Erythroblast (primary cell): ENCODE data around the gene OR5H1.

ENCODE experiments used
- GATA1 ChIP-seq: IDR thresholded peaks from 2 replicates; pipeline ENCODE4 v1.6.1; 2011; ENCODE audit warnings: low read depth, mild to moderate bottlenecking, control low read depth, low read length, moderate library complexity
- POLR2A ChIP-seq: IDR thresholded peaks from 2 replicates; pipeline ENCODE4 v1.6.1; 2011; ENCODE audit warnings: mild to moderate bottlenecking, low read length

- no peak for TF ChIP-seq POLR2A
- no peak for TF ChIP-seq GATA1
Observed at GRCh38 chr3:98182196-98182595, 51.7 kb downstream of the OR5H1 start.
